A549 (cell line): Measurements from ENCODE around the gene TCP11L2. TPM values are rescaled to one million over a fixed set of nuclear protein-coding genes. Genes with fewer than 3 reads are reported as not detected.

Experiments
- ATAC-seq, 2 experiments: fragments of 200-7000 bp in 1 of 2; fragments of >200 bp in 1 of 2; cut with Nextera tagmentation in 1 of 2; cut with Tn5 transposase in 1 of 2; 3 replicates each; pipeline versions ENCODE4 v1.8.0 to v1.9.1; 2018 to 2020; ENCODE audit warnings: mild to moderate bottlenecking in 1 of 2, moderate library complexity in 1 of 2
- CTCF ChIA-PET: fragments of 300-600 bp; sonication (Branson Sonifier 250); formaldehyde crosslinking; extraction: SDS; loops from one replicate; lab custom pipeline; 2021; ENCODE audit warnings: antibody characterized with exemption, inconsistent platforms; lab: Yijun Ruan, JAX
- POLR2A ChIA-PET: fragments of 350-600 bp; formaldehyde crosslinking; extraction: SDS; loops from one replicate; lab custom pipeline; 2021; ENCODE audit warnings: antibody characterized with exemption, inconsistent platforms; lab: Yijun Ruan, JAX
- DNase-seq, 2 experiments: peaks; one replicate each; pipeline versions ENCODE4 v3.0.0 to v3.0.0-alpha.2; 2011 to 2016; ENCODE audit warnings: low read depth in 1 of 2, low spot score in 1 of 2
- FAIRE-seq: peaks from 2 replicates; lab custom pipeline; 2011; peaks lifted over from hg19 to GRCh38; lab: Jason Lieb, UNC
- H3K27ac ChIP-seq, 2 experiments: fragments of >200 bp; sonication (Bioruptor Twin); formaldehyde crosslinking; 3 replicates each; pipeline ENCODE4 v1.5.1; 2016 to 2017
- H3K4me1 ChIP-seq: fragments of >200 bp; sonication (Bioruptor Twin); formaldehyde crosslinking; 3 replicates; pipeline ENCODE4 v1.6.1; 2016
- H3K4me2 ChIP-seq: fragments of >200 bp; sonication (Bioruptor Twin); formaldehyde crosslinking; 3 replicates; pipeline ENCODE4 v1.6.1; 2016
- H3K4me3 ChIP-seq: fragments of >200 bp; sonication (Bioruptor Twin); formaldehyde crosslinking; 3 replicates; pipeline ENCODE4 v1.5.1; 2016
- H3K9me3 ChIP-seq: fragments of >200 bp; sonication (Bioruptor Twin); formaldehyde crosslinking; 3 replicates; pipeline ENCODE4 v1.6.1; 2016
- EHF ChIP-seq: fragments of 250-450 bp; sonication (Bioruptor Pico); IDR thresholded peaks from 2 replicates; pipeline ENCODE4 v1.5.0; 2020; ENCODE audit warnings: mild to moderate bottlenecking
- EP300 ChIP-seq, 2 experiments: fragments of >200 bp; sonication (Bioruptor Twin); formaldehyde crosslinking; IDR thresholded peaks; 2 replicates in 1 of 2; 3 replicates in 1 of 2; pipeline ENCODE4 v1.6.1; 2016 to 2017
- ESRRA ChIP-seq: fragments of 150-350 bp; IDR thresholded peaks from 2 replicates; pipeline ENCODE4 v1.6.1; 2014; ENCODE audit warnings: mild to moderate bottlenecking, low read length, borderline replicate concordance
- FOSB ChIP-seq: fragments of 250-450 bp; sonication (Bioruptor Pico); IDR thresholded peaks from 2 replicates; pipeline ENCODE4 v1.5.0; 2020; ENCODE audit warnings: mild to moderate bottlenecking, moderate library complexity
- FOSL2 ChIP-seq, 2 experiments: fragments of 450-650 bp in 1 of 2; fragments of >200 bp in 1 of 2; sonication (Bioruptor Twin) in 1 of 2; formaldehyde crosslinking; IDR thresholded peaks; 2 replicates each; pipeline versions ENCODE4 v1.5.0 to v1.6.1; 2016 to 2020; ENCODE audit warnings: mild to moderate bottlenecking in 1 of 2, moderate library complexity in 1 of 2
- HES2 ChIP-seq: fragments of >200 bp; sonication (Bioruptor Twin); formaldehyde crosslinking; IDR thresholded peaks from 2 replicates; pipeline ENCODE4 v1.6.1; 2016
- HEYL ChIP-seq: fragments of 250-450 bp; sonication (Bioruptor Pico); IDR thresholded peaks from 2 replicates; pipeline ENCODE4 v1.8.0; 2021; ENCODE audit warnings: mild to moderate bottlenecking, moderate library complexity
- HMGXB4 ChIP-seq: fragments of 250-450 bp; sonication (Bioruptor Pico); IDR thresholded peaks from 2 replicates; pipeline ENCODE4 v1.5.0; 2021; ENCODE audit warnings: mild to moderate bottlenecking, moderate library complexity, borderline replicate concordance
- HOXA7 ChIP-seq: fragments of 250-450 bp; sonication (Bioruptor Pico); IDR thresholded peaks from 2 replicates; pipeline ENCODE4 v1.5.0; 2020; ENCODE audit warnings: mild to moderate bottlenecking, moderate library complexity
- HOXB13 ChIP-seq: fragments of 250-450 bp; sonication (Bioruptor Pico); IDR thresholded peaks from 2 replicates; pipeline ENCODE4 v1.5.0; 2020; ENCODE audit warnings: low read depth, mild to moderate bottlenecking, moderate library complexity
- HOXB5 ChIP-seq: fragments of 250-450 bp; sonication (Bioruptor Pico); IDR thresholded peaks from 2 replicates; pipeline ENCODE4 v1.5.0; 2020; ENCODE audit warnings: mild to moderate bottlenecking, moderate library complexity
- JUNB ChIP-seq: fragments of >200 bp; sonication (Bioruptor Twin); formaldehyde crosslinking; IDR thresholded peaks from 2 replicates; pipeline ENCODE4 v1.6.1; 2016
- KDM5A ChIP-seq: fragments of 200-600 bp; sonication (generic); IDR thresholded peaks from 2 replicates; pipeline ENCODE4 v1.6.1; 2016; ENCODE audit warnings: antibody characterized with exemption, mild to moderate bottlenecking
- MAFK ChIP-seq: fragments of 450-650 bp; IDR thresholded peaks from 2 replicates; pipeline ENCODE4 v1.6.1; 2014; ENCODE audit not compliant: partially characterized antibody
- MAX ChIP-seq: IDR thresholded peaks from 2 replicates; pipeline ENCODE4 v1.6.1; 2012
- MAZ ChIP-seq: fragments of 150-350 bp; IDR thresholded peaks from 2 replicates; pipeline ENCODE4 v1.6.1; 2014; ENCODE audit warnings: antibody characterized with exemption, low read depth, low read length, borderline replicate concordance
- MYC ChIP-seq: IDR thresholded peaks from 2 replicates; pipeline ENCODE4 v1.6.1; 2012; ENCODE audit warnings: mild to moderate bottlenecking, inconsistent platforms, low read length, improper control_type of control experiment, borderline replicate concordance
- NFE2L2 ChIP-seq: fragments of 150-350 bp; conservative IDR thresholded peaks from 2 replicates; pipeline ENCODE4 v1.6.1; 2014; ENCODE audit warnings: low read length
- PBX3 ChIP-seq: IDR thresholded peaks from 2 replicates; pipeline ENCODE4 v1.6.1; 2012
- RCOR1 ChIP-seq: fragments of 150-350 bp; IDR thresholded peaks from 2 replicates; pipeline ENCODE4 v1.6.1; 2014; ENCODE audit warnings: antibody characterized with exemption, low read length, low read depth
- SMC3 ChIP-seq: fragments of >200 bp; sonication (Bioruptor Twin); formaldehyde crosslinking; IDR thresholded peaks from 3 replicates; pipeline ENCODE4 v1.6.1; 2018; ENCODE audit warnings: inconsistent platforms
- TFCP2L1 ChIP-seq: fragments of 250-450 bp; sonication (Bioruptor Pico); IDR thresholded peaks from 2 replicates; pipeline ENCODE4 v1.5.0; 2021; ENCODE audit warnings: mild to moderate bottlenecking
- TP53 ChIP-seq: fragments of 250-450 bp; sonication (Bioruptor Pico); IDR thresholded peaks from 2 replicates; pipeline ENCODE4 v1.5.0; 2021; ENCODE audit warnings: mild to moderate bottlenecking, moderate library complexity
- ZC3H11A ChIP-seq: fragments of 450-650 bp; IDR thresholded peaks from 2 replicates; pipeline ENCODE4 v1.6.1; 2014; ENCODE audit warnings: antibody characterized with exemption, mild to moderate bottlenecking
- ZSCAN20 ChIP-seq: fragments of 250-450 bp; sonication (Bioruptor Pico); IDR thresholded peaks from 2 replicates; pipeline ENCODE4 v1.8.0; 2022; ENCODE audit warnings: mild to moderate bottlenecking, moderate library complexity
- WGBS: methylation state at CpG from one replicate; pipeline ENCODE4 v1.1.6; 2017; ENCODE audit errors: missing lambda C conversion rate; 5-methylcytosine and 5-hydroxymethylcytosine counted together
- polyA plus RNA-seq, 4 experiments: library from polyadenylated mRNA; depleted of rRNA in 3 of 4; stranded (reverse); fragments of >200 nt; fragmentation: RNase III in 1 of 4; extraction: RNeasy Plus Mini Kit Qiagen cat#74134 plus additional on column Dnase treatment in 1 of 4; gene quantifications; 2 replicates in 3 of 4; 3 replicates in 1 of 4; pipeline ENCODE4 v1.2.3, GENCODE V29; 2011 to 2017

The TCP11L2 gene
- polyA plus RNA-seq, 2 of the 4 experiments (the other 2 are of a cell fraction), result 4.1 to 16.6 TPM

- TF ChIP-seq HEYL (CRISPR knock-in tag), result no peak
- no peak for TF ChIP-seq HOXA7
- TF ChIP-seq EP300 (IDR thresholded peaks at IDR 0.05), result no peak
Observed at GRCh38 chr12:106386813-106387535, 84.4 kb downstream of the TCP11L2 start (continued).

- FAIRE-seq (no peak), DNase-seq (no peak), ATAC-seq (no peak)
- Histone ChIP-seq H3K4me1 (no peaks in the 10 kb centered on the region), H3K4me3 (no peak overlapping the region), H3K9me3 (no peaks in the 10 kb centered on the region), H3K4me2 (no peak overlapping the region), H3K27ac (no peak overlapping the region)
- ChIA-PET CTCF (interaction anchor here (0.7 to 10.1 kb wide), 5 partner anchors 9 to 532 kb away, joined by 3 to 75 read pairs (median 14); no protein-coding TSS in a partner anchor), POLR2A (no interaction called here)
- no peak for TF ChIP-seq HMGXB4 (CRISPR knock-in tag)
- TF ChIP-seq TP53, result no peak
- TF ChIP-seq HES2, result no peak
- TF ChIP-seq SMC3, result no peak
- no peak for TF ChIP-seq MAFK
- TF ChIP-seq MAZ, result no peak
- TF ChIP-seq HOXB5 (CRISPR knock-in tag), result no peak
- no peak for TF ChIP-seq HOXB13
- TF ChIP-seq RCOR1, result no peak
- no peak for TF ChIP-seq NFE2L2
- no peak for TF ChIP-seq ZSCAN20 (CRISPR knock-in tag)
- no peak for TF ChIP-seq MYC
- TF ChIP-seq ESRRA, result no peak
- no peak for TF ChIP-seq MAX
- no peak for TF ChIP-seq FOSL2 (IDR thresholded peaks at IDR 0.05)
- TF ChIP-seq FOSL2 (CRISPR knock-in tag; IDR thresholded peaks at IDR 0.05), result no peak
- TF ChIP-seq PBX3, result no peak
- TF ChIP-seq FOSB (CRISPR knock-in tag), result no peak
- no peak for TF ChIP-seq TFCP2L1 (CRISPR knock-in tag)
- WGBS, result 72% methylated on average over 1 of the region's 1 CpG
Observed at GRCh38 chr12:106387848-106388377, 85.4 kb downstream of the TCP11L2 start.

- no peaks in the 10 kb centered on the region for H3K9me3 ChIP-seq
- ATAC-seq (no peak), FAIRE-seq (no peak), DNase-seq (no peak)
- CTCF ChIA-PET, result interaction anchor here (0.8 to 10.1 kb wide), 4 partner anchors 11 to 530 kb away, joined by 5 to 75 read pairs (median 15); no protein-coding TSS in a partner anchor
- TF ChIP-seq KDM5A (no peak), ZC3H11A (no peak), PBX3 (no peak), EHF (CRISPR knock-in tag) (no peak), SMC3 (no peak), TP53 (no peak), HMGXB4 (CRISPR knock-in tag) (no peak), ZSCAN20 (CRISPR knock-in tag) (no peak), JUNB (no peak)
- WGBS, result 93% methylated on average over 4 of the region's 4 CpGs
- H3K4me2 ChIP-seq, result no peak overlapping the region
- no peak overlapping the region for H3K4me3 ChIP-seq
- H3K4me1 ChIP-seq, result no peaks in the 10 kb centered on the region
- no peak overlapping the region for H3K27ac ChIP-seq
- POLR2A ChIA-PET, result no interaction called here
Observed at GRCh38 chr12:106389151-106389550, 86.6 kb downstream of the TCP11L2 start.
